Stimulated activated CD8-positive, alpha-beta memory T cell treated with anti-CD3 and anti-CD28 coated beads, Interleukin-12 subunit alpha, Interleukin-12 subunit beta, amount 100 ng/mL, for 4 hours (primary cell): ENCODE measurements around the gene MOB3A.

Experiments used
- DNase-seq: peaks from one replicate; pipeline ENCODE4 v3.0.0-alpha.2; 2020; ENCODE audit warnings: low read depth

Gene MOB3A

GRCh38 chr19:2123682-2124387 is 27.7 kb upstream of the MOB3A start:
- no peak for DNase-seq

- DNase-seq: no peak
These were observed 26.9 kb upstream of the MOB3A start for GRCh38 chr19:2122982-2123381.

GRCh38 chr19:2122251-2122650 is 26.1 kb upstream of the MOB3A start:
- DNase-seq: no peak

GRCh38 chr19:2121416-2122051 is 25.4 kb upstream of the MOB3A start:
- DNase-seq: no peak

- no peak for DNase-seq
These were observed 24.7 kb upstream of the MOB3A start for GRCh38 chr19:2120821-2121220.

- DNase-seq: no peak
These were observed 24.0 kb upstream of the MOB3A start for GRCh38 chr19:2119921-2120785.

- DNase-seq: no peak
These were observed 22.3 kb upstream of the MOB3A start for GRCh38 chr19:2118438-2118837.

- no peak for DNase-seq
These were observed 21.3 kb upstream of the MOB3A start for GRCh38 chr19:2117215-2117960.

- DNase-seq: no peak
These were observed 20.4 kb upstream of the MOB3A start for GRCh38 chr19:2116507-2116906.

GRCh38 chr19:2115911-2116426 is 19.8 kb upstream of the MOB3A start:
- no peak for DNase-seq

- DNase-seq: no peak
These were observed 19.2 kb upstream of the MOB3A start for GRCh38 chr19:2115324-2115723.

GRCh38 chr19:2114821-2115220 is 18.7 kb upstream of the MOB3A start:
- DNase-seq: no peak

- DNase-seq: no peak
These were observed 18.1 kb upstream of the MOB3A start for GRCh38 chr19:2114218-2114617.

GRCh38 chr19:2113439-2114211 is 17.5 kb upstream of the MOB3A start:
- no peak for DNase-seq

GRCh38 chr19:2112516-2113320 is 16.6 kb upstream of the MOB3A start:
- DNase-seq: no peak

GRCh38 chr19:2111886-2112285 is 15.8 kb upstream of the MOB3A start:
- no peak for DNase-seq

GRCh38 chr19:2111425-2111824 is 15.3 kb upstream of the MOB3A start:
- DNase-seq: no peak

GRCh38 chr19:2110822-2111221 is 14.7 kb upstream of the MOB3A start:
- no peak for DNase-seq

GRCh38 chr19:2109046-2109864 is 13.1 kb upstream of the MOB3A start:
- no peak for DNase-seq
